Prostate gland (tissue), 2 donors: ENCODE results near the gene POU3F2. TPM values are rescaled to one million over a fixed set of nuclear protein-coding genes. Genes with fewer than 3 reads are reported as not detected.

Source experiments
- DNase-seq: peaks from one replicate; pipeline ENCODE4 v3.0.0-alpha.2; 2019; ENCODE audit warnings: low spot score
- H3K27ac ChIP-seq, 2 donors: fragments of 200-600 bp; sonication (generic); 2 replicates each; pipeline ENCODE4 v1.5.1; 2017 to 2019
- H3K27me3 ChIP-seq: fragments of 200-600 bp; sonication (generic); replicated peaks from 2 replicates; pipeline ENCODE4 v1.5.1; 2019; ENCODE audit not compliant: insufficient read depth
- H3K36me3 ChIP-seq, 2 donors: fragments of 200-600 bp; sonication (generic); 1 replicate in 1 of 2; 2 replicates in 1 of 2; pipeline versions ENCODE4 v1.5.1 to v1.8.1; 2017 to 2019
- H3K4me1 ChIP-seq: fragments of 200-600 bp; sonication (generic); replicated peaks from 2 replicates; pipeline ENCODE4 v1.5.1; 2019
- H3K4me3 ChIP-seq, 2 donors: fragments of 200-600 bp; sonication (generic); 2 replicates each; pipeline ENCODE4 v1.5.1; 2017 to 2019
- H3K9me3 ChIP-seq: fragments of 200-600 bp; sonication (generic); 2 replicates; pipeline ENCODE4 v1.5.1; 2017
- POLR2A ChIP-seq: fragments of 450-650 bp; IDR thresholded peaks from one replicate; pipeline ENCODE4 v1.6.1; 2016; ENCODE audit warnings: antibody characterized with exemption, mild to moderate bottlenecking
- POLR2AphosphoS5 ChIP-seq: sonication (generic); formaldehyde crosslinking; IDR thresholded peaks from one replicate; pipeline ENCODE4 v1.6.1; 2017; ENCODE audit warnings: antibody characterized with exemption
- WGBS: methylation state at CpG from one replicate; pipeline ENCODE4 v1.1.5; 2018; 5-methylcytosine and 5-hydroxymethylcytosine counted together
- intact Hi-C: fragments of 100-400 bp; cut with DNase I; formaldehyde crosslinking; loops from one replicate; pipeline ENCODE4 v1.14.2; 2022
- total RNA-seq, 2 donors: library from RNA; depleted of rRNA; stranded (reverse); fragments of >200 nt; gene quantifications; one replicate each; pipeline ENCODE4 v1.1.0, GENCODE V29; 2016
- TF ChIP-seq, protein P1 (sequence below), 4 experiments: fragments of 200-600 bp in 2 of 4; fragments of 450-650 bp in 2 of 4; sonication (generic) in 2 of 4; IDR thresholded peaks; 1 replicate in 3 of 4; 2 replicates in 1 of 4; pipeline ENCODE4 v1.5.1; 2016 to 2019; ENCODE audit warnings: antibody characterized with exemption in 4 of 4, mild to moderate bottlenecking in 2 of 4, moderate library complexity in 2 of 4

POU3F2 gene
- total RNA-seq, 2 donors from 2014 or later: not detected

DNA sequence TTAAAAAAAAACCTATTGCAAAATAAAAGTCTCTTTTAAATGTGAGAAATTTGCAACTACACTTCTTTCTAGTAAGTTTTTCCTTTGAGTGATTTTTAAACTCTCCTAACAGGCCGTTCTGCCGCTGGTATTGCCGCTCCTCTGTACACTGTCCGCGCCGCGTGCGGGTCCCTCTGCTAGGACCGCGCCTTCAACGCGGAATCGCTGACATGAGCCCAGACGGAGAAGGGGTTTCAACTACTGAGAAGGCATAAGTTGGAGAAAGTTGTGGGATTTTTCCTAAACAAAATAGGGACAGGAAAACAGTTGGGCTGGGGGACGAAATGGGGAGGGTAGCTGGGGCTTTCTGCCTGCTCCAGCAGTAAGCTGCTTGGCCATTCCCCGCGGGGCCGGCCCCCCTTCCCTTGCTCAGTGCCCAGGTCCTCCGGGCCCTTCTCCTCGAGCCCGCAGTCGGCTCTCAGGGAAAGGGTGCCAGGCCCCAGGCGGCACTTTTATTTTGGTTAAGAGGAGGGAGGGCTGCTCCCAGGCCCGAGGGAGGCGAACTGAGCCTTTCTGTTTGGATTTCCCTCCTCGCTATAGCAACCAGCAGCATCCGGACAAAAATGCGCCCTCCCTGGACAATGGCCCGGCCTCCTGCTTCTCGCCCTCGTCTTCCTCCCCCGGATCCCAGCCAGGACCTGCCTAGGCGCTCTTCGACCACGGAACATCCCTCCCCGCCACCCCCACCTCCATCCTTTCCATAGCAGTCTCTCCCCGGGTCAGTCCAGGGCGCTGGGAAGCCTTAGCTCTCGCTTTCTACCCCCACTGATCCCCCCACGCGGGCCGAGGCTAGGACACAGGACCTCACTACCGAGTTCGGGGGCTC lies 6.8 kb upstream of the POU3F2 start:
- Histone ChIP-seq H3K27ac (no peak overlapping the region), H3K4me3 (no peak overlapping the region), H3K27me3 (peaks cover 57% of the 10 kb centered on the region), H3K9me3 (no peaks in the 10 kb centered on the region), H3K4me1 (peaks cover 4% of the 10 kb centered on the region), H3K36me3 (no peaks in the 10 kb centered on the region)
- WGBS: 6% methylated on average over 44 of the region's 44 CpGs
- TF ChIP-seq POLR2A: no peak
- TF ChIP-seq, protein P1, sequence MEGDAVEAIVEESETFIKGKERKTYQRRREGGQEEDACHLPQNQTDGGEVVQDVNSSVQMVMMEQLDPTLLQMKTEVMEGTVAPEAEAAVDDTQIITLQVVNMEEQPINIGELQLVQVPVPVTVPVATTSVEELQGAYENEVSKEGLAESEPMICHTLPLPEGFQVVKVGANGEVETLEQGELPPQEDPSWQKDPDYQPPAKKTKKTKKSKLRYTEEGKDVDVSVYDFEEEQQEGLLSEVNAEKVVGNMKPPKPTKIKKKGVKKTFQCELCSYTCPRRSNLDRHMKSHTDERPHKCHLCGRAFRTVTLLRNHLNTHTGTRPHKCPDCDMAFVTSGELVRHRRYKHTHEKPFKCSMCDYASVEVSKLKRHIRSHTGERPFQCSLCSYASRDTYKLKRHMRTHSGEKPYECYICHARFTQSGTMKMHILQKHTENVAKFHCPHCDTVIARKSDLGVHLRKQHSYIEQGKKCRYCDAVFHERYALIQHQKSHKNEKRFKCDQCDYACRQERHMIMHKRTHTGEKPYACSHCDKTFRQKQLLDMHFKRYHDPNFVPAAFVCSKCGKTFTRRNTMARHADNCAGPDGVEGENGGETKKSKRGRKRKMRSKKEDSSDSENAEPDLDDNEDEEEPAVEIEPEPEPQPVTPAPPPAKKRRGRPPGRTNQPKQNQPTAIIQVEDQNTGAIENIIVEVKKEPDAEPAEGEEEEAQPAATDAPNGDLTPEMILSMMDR (IDR thresholded peaks at IDR 0.05): no peak
- no peak for TF ChIP-seq POLR2AphosphoS5
- intact Hi-C loops: no loop called here
- no peak for DNase-seq

DNA sequence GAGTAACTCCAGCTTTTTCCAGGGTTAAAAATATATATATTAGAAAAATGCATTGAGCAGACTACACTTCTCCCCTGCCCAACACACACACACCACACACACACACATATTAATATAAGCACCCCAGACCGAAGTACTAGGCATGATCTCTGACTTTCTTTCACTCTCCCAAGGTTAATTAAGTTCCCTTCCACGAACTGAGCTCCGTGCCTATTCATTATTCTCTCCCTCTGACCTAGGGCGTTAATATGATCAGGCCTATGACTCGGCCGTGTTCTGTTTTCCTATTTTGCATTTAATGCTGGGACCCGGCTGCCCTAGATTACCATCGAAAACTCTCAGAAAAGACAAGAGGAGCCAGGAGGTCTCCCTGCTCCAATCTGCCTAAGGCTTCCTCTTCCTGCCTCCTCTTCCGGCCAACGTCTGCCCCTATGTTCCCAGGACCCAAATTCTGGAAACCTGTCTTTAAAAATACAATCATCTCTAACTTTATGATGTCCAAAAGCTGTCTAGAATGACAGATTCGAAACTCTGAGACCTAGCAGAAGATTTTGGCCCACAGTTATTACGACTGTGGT lies 6.1 kb upstream of the POU3F2 start:
- 11% methylated on average over 12 of the region's 12 CpGs for WGBS
- no peak overlapping the region for H3K4me3 ChIP-seq
- TF ChIP-seq POLR2AphosphoS5 (no peak), POLR2A (no peak)
- TF ChIP-seq, protein P1 (IDR thresholded peaks at IDR 0.05): no peak
- H3K36me3 ChIP-seq: no peaks in the 10 kb centered on the region
- H3K27me3 ChIP-seq: peaks cover 60% of the 10 kb centered on the region
- intact Hi-C loops: no loop called here
- H3K4me1 ChIP-seq: peaks cover 9% of the 10 kb centered on the region
- DNase-seq: no peak
- no peaks in the 10 kb centered on the region for H3K9me3 ChIP-seq
- H3K27ac ChIP-seq: no peak overlapping the region

DNA sequence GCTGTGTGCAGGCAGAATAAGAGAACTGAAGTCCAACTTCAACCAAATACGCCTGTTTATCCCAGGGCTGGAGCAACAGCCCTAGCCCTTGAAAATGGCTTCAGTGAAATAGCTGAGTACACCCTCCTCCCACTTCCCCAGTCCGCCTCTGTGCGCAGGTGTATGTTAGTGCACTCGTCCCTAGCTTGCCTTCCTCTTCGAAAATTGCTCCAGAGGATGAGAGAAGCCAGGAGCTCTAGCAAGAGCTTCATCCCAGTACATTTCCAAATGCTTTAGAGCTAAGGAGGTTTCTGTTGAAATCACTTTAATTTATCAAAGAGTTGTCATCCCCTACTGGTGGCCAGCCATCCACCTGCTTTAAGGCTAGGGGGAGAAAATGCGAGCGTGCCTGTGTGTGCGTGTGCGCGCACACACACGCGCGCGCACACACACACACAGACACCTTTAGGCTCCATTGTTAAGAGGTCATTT lies 5.4 kb upstream of the POU3F2 start:
- no peak for TF ChIP-seq POLR2A
- TF ChIP-seq, protein P1 (IDR thresholded peaks at IDR 0.05): no peak
- no peak for TF ChIP-seq POLR2AphosphoS5
- H3K9me3 ChIP-seq: no peaks in the 10 kb centered on the region
- H3K27me3 ChIP-seq: peaks cover 60% of the 10 kb centered on the region
- 13% methylated on average over 14 of the region's 14 CpGs for WGBS
- H3K27ac ChIP-seq: no peak overlapping the region
- DNase-seq: no peak
- intact Hi-C loops: no loop called here
- no peak overlapping the region for H3K4me3 ChIP-seq
- peaks cover 9% of the 10 kb centered on the region for H3K4me1 ChIP-seq
- no peaks in the 10 kb centered on the region for H3K36me3 ChIP-seq

DNA sequence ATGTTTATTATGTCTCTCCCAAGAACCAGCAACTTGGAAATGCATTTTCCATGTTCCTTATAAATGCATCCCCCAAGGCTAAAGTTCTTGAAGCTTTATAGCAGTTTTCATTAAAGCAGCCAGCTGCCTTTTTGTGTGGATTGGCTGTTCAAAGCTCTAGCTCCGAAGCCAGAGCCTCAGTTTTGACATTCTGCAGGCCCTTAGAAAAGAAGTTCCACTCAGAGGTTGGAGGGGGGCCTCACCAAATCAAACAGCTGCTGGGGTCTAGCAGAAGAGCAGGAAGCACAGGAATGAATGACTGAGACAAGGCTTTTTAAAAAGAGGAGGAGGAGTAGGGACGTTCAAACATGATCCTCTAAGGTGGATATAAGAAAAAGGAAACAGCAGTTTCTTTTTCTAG lies 4.2 kb upstream of the POU3F2 start:
- Histone ChIP-seq H3K4me1 (peaks cover 9% of the 10 kb centered on the region), H3K36me3 (no peaks in the 10 kb centered on the region), H3K4me3 (no peak overlapping the region), H3K27ac (no peak overlapping the region), H3K27me3 (peaks cover 52% of the 10 kb centered on the region), H3K9me3 (no peaks in the 10 kb centered on the region)
- TF ChIP-seq POLR2A: no peak
- TF ChIP-seq, protein P1 (IDR thresholded peaks at IDR 0.05): no peak
- intact Hi-C loops: no loop called here
- WGBS: 8% methylated on average over 2 of the region's 2 CpGs
- DNase-seq: no peak
